Lung (tissue), 12 donors: ENCODE data around the gene ZNF621. TPM values are rescaled to one million over a fixed set of nuclear protein-coding genes. Genes with fewer than 3 reads are reported as not detected.

Experiments used
- ATAC-seq: fragments of 200-7000 bp; cut with Tn5 transposase; one replicate; pipeline ENCODE4 v1.9.1; 2020; ENCODE audit warnings: moderate number of reproducible peaks; ENCODE audit not compliant: insufficient read depth, low FRiP score
- DNase-seq, 3 donors: peaks; one replicate each; pipeline ENCODE4 v3.0.0-alpha.2; 2013 to 2017
- H3K27ac ChIP-seq, 2 donors: one replicate each; pipeline ENCODE4 v1.5.1; 2013; ENCODE audit warnings: mild to moderate bottlenecking in 2 of 2, moderate library complexity in 2 of 2, control low read depth in 1 of 2, inconsistent platforms in 1 of 2, low read depth in 1 of 2, low read length in 1 of 2
- H3K27me3 ChIP-seq, 3 donors: one replicate each; pipeline ENCODE4 v1.5.1; 2013; ENCODE audit warnings: low read length in 2 of 3; ENCODE audit not compliant: control insufficient read depth in 3 of 3, insufficient read depth in 3 of 3
- H3K36me3 ChIP-seq, 4 donors: one replicate each; pipeline ENCODE4 v1.5.1; 2013; ENCODE audit warnings: low read length in 4 of 4, mild to moderate bottlenecking in 1 of 4, moderate library complexity in 1 of 4; ENCODE audit not compliant: control insufficient read depth in 4 of 4, insufficient read depth in 4 of 4
- H3K4me1 ChIP-seq, 5 donors: one replicate each; pipeline ENCODE4 v1.5.1; 2013; ENCODE audit warnings: low read length in 5 of 5, mild to moderate bottlenecking in 2 of 5, moderate library complexity in 1 of 5; ENCODE audit not compliant: control insufficient read depth in 5 of 5, insufficient read depth in 5 of 5
- H3K4me3 ChIP-seq: one replicate; pipeline ENCODE4 v1.5.1; 2013; ENCODE audit warnings: mild to moderate bottlenecking, control low read depth, moderate library complexity
- H3K9ac ChIP-seq, 2 donors: one replicate each; pipeline ENCODE4 v1.5.1; 2013; ENCODE audit warnings: low read length in 2 of 2, control low read depth in 1 of 2; ENCODE audit not compliant: insufficient read depth in 1 of 2
- H3K9me3 ChIP-seq, 4 donors: one replicate each; pipeline ENCODE4 v1.5.1; 2013; ENCODE audit warnings: low read length in 3 of 4, mild to moderate bottlenecking in 1 of 4, moderate library complexity in 1 of 4; ENCODE audit not compliant: control insufficient read depth in 4 of 4, insufficient read depth in 3 of 4
- WGBS, 2 donors: extraction: QIAGEN DNeasy Blood & Tissue Kit; methylation state at CpG; one replicate each; pipeline ENCODE4 v1.1.7; 2013; 5-methylcytosine and 5-hydroxymethylcytosine counted together
- polyA plus RNA-seq, 2 donors: library from polyadenylated mRNA; stranded (reverse); fragments of 200-250 nt; gene quantifications; one replicate each; pipeline ENCODE4 v1.2.1, GENCODE V29; 2013
- total RNA-seq, 2 donors: library from RNA; depleted of rRNA in 1 of 2; stranded (reverse); fragments of >200 nt in 1 of 2; gene quantifications; one replicate each; pipeline ENCODE4 v1.2.1, GENCODE V29; 2014 to 2021
- TF ChIP-seq, protein P1 (sequence below): IDR thresholded peaks from 2 replicates; pipeline ENCODE4 v1.5.1; 2012; ENCODE audit warnings: mild to moderate bottlenecking; ENCODE audit errors: control extremely low read depth, extremely low read depth
- donor health status: control.
- donor health status: control.
- donor health status: Bipolar disorder and iron deficiency.
- donor health status: healthy.
- donor health status: DM: yes; HTN: yes; CAD: no.

Gene ZNF621
- total and polyA plus RNA-seq, 4 donors = 7.7 to 25.4 (median 18.7) TPM

DNA sequence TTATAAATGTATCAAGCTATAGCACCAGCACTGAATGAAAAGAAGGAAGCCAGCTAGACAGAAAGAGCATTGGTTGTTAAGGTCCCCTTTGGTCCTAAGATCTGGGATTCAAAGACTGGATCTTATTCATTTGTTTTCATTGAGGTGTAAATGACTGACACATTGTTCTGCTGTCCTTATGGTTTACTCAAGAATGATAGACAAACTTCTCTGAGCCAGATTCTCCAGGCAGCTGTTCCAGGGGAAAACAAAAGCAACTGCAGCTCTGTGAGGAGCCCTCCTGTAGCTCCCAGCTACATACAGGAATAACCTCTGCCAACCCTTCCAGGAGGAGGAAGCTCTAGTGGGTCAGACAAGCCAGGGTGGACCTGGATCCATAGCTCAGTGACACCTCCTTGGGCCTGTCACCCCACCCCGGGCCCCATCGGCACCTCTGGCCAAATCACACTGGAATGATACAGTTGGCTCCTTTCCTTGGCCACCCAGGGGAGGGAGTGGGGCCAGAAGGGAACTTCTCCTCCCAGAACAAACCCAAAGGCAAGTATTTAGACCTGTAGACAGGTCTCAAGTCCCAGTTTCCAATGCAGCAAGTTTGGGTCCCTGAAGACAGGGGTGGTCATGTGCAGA, 57.8 kb downstream of the ZNF621 start:
- no peaks in the 10 kb centered on the region for H3K36me3 ChIP-seq
- DNase-seq (peak in 1 of 3 donors; percentile 2), ATAC-seq (no peak)
- H3K4me1 ChIP-seq = peaks cover 0 to 6% (median 0%) of the 10 kb centered on the region in 5 donors
- no peak overlapping the region for H3K4me3 ChIP-seq
- H3K9me3 ChIP-seq = no peaks in the 10 kb centered on the region
- H3K27me3 ChIP-seq = no peaks in the 10 kb centered on the region
- no peak overlapping the region for H3K9ac ChIP-seq
- H3K27ac ChIP-seq = no peak overlapping the region
- 53 to 65% methylated on average over 2 of the region's 2 CpGs for WGBS, 2 donors
- TF ChIP-seq, protein P1, sequence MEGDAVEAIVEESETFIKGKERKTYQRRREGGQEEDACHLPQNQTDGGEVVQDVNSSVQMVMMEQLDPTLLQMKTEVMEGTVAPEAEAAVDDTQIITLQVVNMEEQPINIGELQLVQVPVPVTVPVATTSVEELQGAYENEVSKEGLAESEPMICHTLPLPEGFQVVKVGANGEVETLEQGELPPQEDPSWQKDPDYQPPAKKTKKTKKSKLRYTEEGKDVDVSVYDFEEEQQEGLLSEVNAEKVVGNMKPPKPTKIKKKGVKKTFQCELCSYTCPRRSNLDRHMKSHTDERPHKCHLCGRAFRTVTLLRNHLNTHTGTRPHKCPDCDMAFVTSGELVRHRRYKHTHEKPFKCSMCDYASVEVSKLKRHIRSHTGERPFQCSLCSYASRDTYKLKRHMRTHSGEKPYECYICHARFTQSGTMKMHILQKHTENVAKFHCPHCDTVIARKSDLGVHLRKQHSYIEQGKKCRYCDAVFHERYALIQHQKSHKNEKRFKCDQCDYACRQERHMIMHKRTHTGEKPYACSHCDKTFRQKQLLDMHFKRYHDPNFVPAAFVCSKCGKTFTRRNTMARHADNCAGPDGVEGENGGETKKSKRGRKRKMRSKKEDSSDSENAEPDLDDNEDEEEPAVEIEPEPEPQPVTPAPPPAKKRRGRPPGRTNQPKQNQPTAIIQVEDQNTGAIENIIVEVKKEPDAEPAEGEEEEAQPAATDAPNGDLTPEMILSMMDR = no peak

DNA sequence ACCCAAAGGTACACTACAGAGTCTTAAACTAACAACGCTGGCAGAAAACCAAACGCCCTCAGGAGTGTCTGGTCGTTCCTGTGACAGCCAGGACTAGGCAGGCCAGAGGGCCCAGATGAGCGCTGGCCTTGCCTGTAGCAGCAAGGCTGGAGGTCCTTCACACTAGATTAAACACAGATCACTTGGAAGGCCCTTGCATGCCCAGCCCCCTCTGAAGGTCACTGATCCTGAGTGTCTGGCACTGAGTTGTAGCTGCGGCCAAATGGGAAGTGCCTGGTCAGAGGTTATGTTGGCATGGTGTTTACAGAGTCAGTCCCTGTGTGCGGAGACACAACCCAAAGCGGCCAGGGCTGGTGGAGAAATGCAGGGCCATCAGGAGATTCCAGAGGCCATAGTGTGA, 58.9 kb downstream of the ZNF621 start:
- WGBS, 2 donors = 77 to 81% methylated on average over 7 of the region's 7 CpGs
- Histone ChIP-seq H3K9ac (no peak overlapping the region), H3K27me3 (no peaks in the 10 kb centered on the region), H3K9me3 (no peaks in the 10 kb centered on the region), H3K4me3 (no peak overlapping the region), H3K4me1 (peaks cover 0 to 6% (median 0%) of the 10 kb centered on the region in 5 donors), H3K36me3 (no peaks in the 10 kb centered on the region), H3K27ac (no peak overlapping the region)
- TF ChIP-seq, protein P1 = no peak
- DNase-seq (no peak), ATAC-seq (no peak)

DNA sequence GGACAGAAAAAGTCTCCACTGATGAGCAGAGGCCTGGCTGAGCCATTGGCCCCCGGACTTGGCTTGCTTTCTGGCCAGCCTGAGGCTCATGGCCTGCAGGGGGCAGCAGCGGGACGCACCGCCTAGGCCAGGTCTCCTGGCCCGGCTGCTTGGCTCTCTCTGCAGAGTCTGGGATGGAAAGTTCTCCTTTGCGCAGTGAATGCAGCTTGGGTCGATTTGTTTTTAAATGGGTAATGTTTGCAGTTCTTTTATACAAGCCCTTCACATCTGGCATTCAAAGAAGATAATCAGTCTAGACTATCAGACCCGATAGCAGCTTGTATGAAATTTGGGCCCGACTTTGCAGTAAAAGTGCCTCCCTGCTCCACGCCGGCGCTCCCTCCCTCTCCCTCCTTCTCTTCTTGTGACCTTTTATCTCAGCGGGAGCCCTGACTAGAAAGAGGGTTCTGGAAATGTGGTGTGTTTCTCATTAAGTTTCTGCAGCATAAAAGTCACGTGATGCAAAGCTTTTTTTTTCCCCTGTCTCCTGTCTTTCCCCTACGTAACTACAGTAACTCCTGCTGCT, 59.9 kb downstream of the ZNF621 start:
- no peak overlapping the region for H3K27ac ChIP-seq
- H3K36me3 ChIP-seq = no peaks in the 10 kb centered on the region
- no peaks in the 10 kb centered on the region for H3K9me3 ChIP-seq
- H3K27me3 ChIP-seq = no peaks in the 10 kb centered on the region
- TF ChIP-seq, protein P1 = peak; percentile 94
- no peak overlapping the region for H3K4me3 ChIP-seq
- WGBS, 2 donors = 32% methylated on average over 15 of the region's 15 CpGs
- peaks cover 0 to 6% (median 0%) of the 10 kb centered on the region in 5 donors for H3K4me1 ChIP-seq
- peak; percentile 81 to 89 (median 87) for DNase-seq
- no peak overlapping the region for H3K9ac ChIP-seq
- ATAC-seq = peak; percentile 85
